GM12801 (cell line): ENCODE measurements around the gene BTBD10.

Experiments used
- CTCF ChIP-seq: IDR thresholded peaks from one replicate; pipeline ENCODE4 v1.5.1; 2011; ENCODE audit warnings: control low read depth; ENCODE audit not compliant: insufficient read length; ENCODE audit errors: extremely low read depth

Gene BTBD10

GRCh38 chr11:13480198-13480597 is 17.2 kb upstream of the BTBD10 start:
- TF ChIP-seq CTCF: no peak

- TF ChIP-seq CTCF: no peak
Observed at GRCh38 chr11:13479688-13480087, 16.7 kb upstream of the BTBD10 start.

GRCh38 chr11:13475091-13475490 is 12.1 kb upstream of the BTBD10 start:
- TF ChIP-seq CTCF: no peak

- no peak for TF ChIP-seq CTCF
Observed at GRCh38 chr11:13473013-13473722, 10.1 kb upstream of the BTBD10 start.

GRCh38 chr11:13468750-13469149 is 5.7 kb upstream of the BTBD10 start:
- no peak for TF ChIP-seq CTCF

- TF ChIP-seq CTCF: no peak
Observed at GRCh38 chr11:13465909-13466371, 2.9 kb upstream of the BTBD10 start.

- no peak for TF ChIP-seq CTCF
Observed at GRCh38 chr11:13463779-13464290, 813 bp upstream of the BTBD10 start.
